Measurements from ENCODE around the gene UGT1A5.

The UGT1A5 gene

DNA sequence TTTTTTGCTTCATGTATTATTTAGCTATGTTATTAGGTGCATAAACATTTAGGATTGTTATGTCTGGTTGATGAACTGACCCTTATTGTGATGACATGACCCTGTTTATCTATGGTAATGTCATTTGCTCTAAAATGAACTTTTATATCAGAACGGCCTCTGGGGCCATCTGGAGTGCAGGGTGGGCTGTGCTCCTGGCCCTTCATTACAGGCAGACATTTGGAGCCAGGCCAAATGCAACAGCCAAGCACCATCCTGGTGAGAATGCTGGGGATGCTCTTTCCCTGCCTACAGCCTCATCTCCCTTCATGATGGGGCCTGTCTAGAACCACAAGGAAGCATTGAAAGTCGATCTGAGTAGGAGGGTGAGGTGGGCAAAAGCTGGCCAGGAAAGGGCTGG, 103.6 kb downstream of the UGT1A5 start:
- no peak for DNase-seq
- in situ Hi-C loops (cut with HindIII; ENCODE audit: low pct_ligation_motif_present, low pct_unique_long_range_greater_than_20kb, low sequenced_read_pairs) = no loop called here

DNA sequence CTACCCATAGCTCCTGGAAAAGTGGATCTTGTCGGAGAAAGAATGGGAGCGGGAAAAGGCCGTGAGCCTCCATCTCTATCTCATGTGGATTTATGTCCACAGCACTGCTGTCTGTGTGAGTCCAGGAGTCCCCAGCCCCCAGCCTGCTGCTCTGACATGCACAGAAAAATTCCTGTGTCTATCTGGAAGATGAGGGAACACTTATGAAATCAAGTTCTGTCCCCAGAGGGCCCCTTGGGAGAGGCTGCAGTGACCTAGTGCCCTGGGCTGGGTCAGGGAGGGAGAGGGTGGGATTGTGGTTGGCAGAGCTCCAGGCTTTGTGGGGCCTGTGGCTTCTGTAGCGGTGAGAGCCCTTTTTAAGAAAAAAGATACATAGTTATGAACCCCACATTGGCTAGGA, 104.1 kb downstream of the UGT1A5 start:
- no peak for DNase-seq
- in situ Hi-C loops (cut with HindIII; ENCODE audit: low pct_ligation_motif_present, low pct_unique_long_range_greater_than_20kb, low sequenced_read_pairs) = no loop called here

DNA sequence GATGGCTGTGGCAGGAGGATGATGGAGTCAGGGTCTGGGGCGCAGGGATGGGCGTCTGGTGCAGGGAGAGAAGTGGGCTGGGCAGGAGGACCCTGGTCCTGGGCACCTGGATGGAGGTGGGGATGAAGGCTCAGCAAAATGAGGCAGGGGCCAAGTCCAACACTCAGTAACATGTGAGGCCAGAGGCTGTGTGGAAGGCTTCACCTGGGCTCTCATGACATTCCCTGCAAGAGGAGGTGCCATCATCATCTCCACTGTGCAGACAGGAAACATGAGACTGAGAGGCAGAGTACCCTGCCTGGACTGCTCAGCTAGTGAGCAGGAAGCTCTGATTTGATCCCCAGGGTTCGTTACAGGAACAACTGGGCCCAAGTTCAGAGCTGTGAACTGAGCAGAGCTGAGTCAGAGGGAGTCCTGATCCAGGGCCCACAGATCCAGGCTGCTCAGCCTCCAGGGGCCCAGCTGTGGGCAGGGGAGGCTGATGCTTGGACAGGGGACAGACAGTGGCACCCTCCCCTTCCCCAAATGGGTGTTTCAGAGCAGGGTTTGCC, 104.7 kb downstream of the UGT1A5 start:
- in situ Hi-C loops (cut with HindIII; ENCODE audit: low pct_ligation_motif_present, low pct_unique_long_range_greater_than_20kb, low sequenced_read_pairs) = no loop called here
- no peak for DNase-seq

DNA sequence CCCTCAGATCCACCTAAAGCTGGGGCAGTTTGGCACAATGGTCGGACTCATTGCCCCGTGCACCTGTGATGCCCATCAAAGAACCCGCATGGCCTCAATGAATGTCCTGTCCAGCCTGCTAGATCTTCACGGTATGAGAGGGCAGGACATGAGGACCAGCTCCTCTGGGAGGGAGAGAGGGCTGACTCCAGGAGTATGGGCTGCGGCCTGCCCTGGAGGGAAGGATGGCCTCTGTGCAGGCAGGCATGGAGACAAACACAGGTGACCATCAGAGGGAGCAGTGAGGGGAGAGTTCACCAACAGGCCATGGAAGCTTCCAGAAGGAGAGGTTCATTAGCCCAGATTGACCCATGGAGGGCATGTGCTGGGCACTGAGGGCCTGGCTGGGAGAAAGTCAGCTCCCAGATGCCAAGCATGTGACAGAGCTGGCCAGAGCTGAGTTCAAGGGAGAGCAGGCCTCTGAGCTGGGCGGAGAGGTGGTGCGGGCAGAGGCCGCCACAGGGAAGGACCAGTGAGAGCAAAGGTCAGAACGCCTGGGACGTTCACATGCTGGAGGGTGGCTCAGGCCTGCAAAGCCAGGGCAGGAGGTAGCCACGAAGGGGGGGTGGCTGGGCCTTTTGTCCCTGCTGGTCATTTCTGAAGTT, 105.4 kb downstream of the UGT1A5 start:
- in situ Hi-C loops (cut with HindIII; ENCODE audit: low pct_ligation_motif_present, low pct_unique_long_range_greater_than_20kb, low sequenced_read_pairs) = no loop called here
- DNase-seq = no peak

DNA sequence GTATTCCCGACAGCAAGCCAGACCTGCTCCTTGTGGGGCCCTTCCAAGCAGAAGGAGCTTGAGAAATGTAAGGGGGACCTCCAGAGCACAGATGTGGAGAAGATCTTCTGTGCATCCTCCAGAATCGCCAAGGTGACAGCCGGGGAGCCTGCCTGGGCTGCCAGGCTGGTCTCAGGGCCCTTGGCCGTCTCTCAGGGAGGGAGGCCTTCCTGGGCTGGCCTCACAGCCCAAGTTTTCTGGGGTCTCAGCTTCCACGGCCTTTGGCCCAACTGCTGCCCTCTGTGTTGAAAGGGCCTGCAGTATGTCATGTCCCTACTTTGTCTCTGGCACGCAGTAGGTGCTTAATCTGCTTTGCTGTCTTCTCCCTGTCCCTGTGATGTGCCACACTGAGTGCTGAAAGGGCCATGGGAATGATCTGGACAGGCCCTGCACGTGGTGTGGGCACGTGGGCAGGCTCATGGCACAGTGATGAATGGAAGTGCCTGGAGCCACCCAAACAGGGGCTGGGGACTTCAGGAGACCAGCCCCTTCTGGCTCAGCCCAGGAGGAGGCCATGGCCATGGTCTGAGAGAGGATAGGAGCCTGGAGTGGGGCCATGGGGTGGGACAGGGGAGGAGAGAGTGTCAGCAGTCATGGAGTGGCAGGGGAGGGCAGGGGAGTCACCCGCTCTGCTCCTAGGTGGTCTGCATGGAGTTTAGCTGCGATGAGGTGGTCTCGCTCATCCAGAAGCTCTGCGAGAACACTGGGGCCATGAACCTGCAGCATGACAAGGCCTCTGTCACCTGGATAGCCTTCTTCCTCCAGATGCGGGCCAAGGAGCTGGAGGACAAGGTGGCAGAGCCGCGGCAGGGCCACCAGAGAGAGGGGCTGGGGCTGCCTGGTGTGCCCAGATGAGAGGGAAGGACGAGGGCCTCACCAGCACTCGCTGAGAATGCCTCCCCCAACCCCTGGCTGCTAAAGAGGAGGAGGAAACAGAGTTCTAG, 106.2 kb downstream of the UGT1A5 start:
- in situ Hi-C loops (cut with HindIII; ENCODE audit: low pct_ligation_motif_present, low pct_unique_long_range_greater_than_20kb, low sequenced_read_pairs) = no loop called here
- DNase-seq = no peak

DNA sequence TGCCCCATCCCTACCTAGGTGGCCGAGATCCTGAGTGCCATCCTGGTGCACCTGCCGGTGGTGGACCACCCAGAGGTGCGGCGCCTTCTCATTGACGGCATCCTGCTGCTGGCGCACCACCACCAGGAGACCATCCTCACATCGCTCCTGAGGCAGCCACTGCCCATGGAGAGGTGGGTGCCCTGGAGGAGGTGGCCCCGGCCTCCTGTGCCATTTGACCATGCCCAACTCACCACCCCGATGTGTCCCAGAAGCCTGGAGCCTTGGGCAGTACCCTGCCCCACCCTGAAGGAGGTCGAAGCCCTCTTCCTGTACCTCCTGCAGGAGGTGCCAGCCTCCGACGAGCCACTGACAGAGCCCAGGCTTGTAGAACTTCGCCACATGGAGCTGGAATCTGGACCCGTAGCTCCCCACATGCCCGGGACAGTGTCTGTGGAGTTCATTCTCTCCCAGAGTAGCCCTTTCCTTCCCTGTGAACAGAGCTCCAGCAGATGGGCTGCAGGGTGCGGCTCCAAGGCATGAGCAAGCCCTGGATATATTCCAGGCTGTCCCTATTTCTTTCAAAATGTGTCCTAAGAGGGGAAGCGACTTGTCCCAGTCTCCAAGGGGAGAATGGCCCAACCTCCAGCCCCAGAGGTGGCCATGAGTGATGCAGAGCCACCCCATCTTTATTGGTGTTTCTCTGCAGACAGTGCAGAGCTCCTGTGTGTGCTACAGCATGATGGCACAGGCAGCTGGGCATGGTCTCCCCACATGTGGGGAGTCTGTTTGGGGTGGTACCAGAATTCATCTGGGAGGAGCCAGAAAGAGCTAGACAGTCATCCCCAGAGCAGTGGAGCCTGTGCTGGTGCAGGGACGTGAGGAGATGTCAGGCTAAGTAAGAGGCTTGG, 107.4 kb downstream of the UGT1A5 start:
- in situ Hi-C loops (cut with HindIII; ENCODE audit: low pct_ligation_motif_present, low pct_unique_long_range_greater_than_20kb, low sequenced_read_pairs) = no loop called here
- DNase-seq = no peak

DNA sequence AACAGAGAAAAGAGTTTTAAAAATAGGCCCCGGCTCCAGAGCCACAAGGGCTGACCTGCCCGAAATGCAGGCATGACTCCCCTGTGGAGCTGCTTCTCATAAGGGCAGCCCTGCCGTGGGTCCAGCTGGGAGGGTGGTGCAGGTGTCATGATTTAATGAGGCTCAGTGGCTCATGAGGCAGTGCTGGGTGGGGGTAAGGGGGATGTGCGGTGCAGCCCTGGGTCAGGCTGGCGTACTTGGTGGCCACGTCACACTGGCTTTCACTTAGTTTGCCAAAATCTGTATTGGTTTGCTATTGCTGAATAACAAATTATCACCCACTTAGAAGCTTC, 108.0 kb downstream of the UGT1A5 start:
- in situ Hi-C loops (cut with HindIII; ENCODE audit: low pct_ligation_motif_present, low pct_unique_long_range_greater_than_20kb, low sequenced_read_pairs) = no loop called here

DNA sequence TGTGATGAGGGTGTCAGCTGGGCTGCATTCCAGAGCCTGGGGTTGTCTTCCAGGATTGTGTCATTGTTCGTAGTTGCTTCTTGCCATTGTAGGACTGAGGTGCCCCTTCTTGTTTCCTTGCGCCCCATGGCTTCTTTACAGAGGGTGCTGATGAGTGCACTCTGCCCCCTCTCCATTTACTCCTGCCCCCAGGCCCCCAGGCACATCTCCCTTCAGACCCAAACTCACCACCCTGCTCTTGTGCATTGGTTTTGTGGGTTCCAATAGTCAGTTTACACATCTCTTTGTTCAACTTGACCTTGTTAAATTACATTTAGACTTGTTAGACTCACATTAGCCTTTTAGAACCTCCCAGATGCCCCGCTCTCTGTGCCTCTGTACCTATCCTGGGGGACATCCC, 108.5 kb downstream of the UGT1A5 start:
- no peak for DNase-seq
- in situ Hi-C loops (cut with HindIII; ENCODE audit: low pct_ligation_motif_present, low pct_unique_long_range_greater_than_20kb, low sequenced_read_pairs) = no loop called here

More for the DNA sequence above, 108.0 kb downstream of the UGT1A5 start:
- DNase-seq = no peak

GRCh38 chr2:233821709-233822100, 109.0 kb downstream of the UGT1A5 start:
- in situ Hi-C loops (cut with HindIII; ENCODE audit: low pct_ligation_motif_present, low pct_unique_long_range_greater_than_20kb, low sequenced_read_pairs) = no loop called here

GRCh38 chr2:233822101-233822771, 109.5 kb downstream of the UGT1A5 start:
- no peak for DNase-seq
- in situ Hi-C loops (cut with HindIII; ENCODE audit: low pct_ligation_motif_present, low pct_unique_long_range_greater_than_20kb, low sequenced_read_pairs) = no loop called here

More at GRCh38 chr2:233821709-233822100, 109.0 kb downstream of the UGT1A5 start:
- DNase-seq = no peak

Data from ACHN (cell line).